Inferior parietal cortex (tissue), 1 donor: ENCODE results near the gene NOX3.
"Not testable (repeated sequence)": the region's sequence is repeated elsewhere in the genome, so short reads cannot be mapped to it uniquely, and the experiment has no call there.

Experiments
- DNase-seq: peaks from one replicate; pipeline ENCODE4 v3.0.0-alpha.2; 2016; ENCODE audit errors: extremely low spot score

Gene NOX3

GRCh38 chr6:155374681-155375080 lies 81.0 kb downstream of the NOX3 start:
- DNase-seq: no peak

DNA sequence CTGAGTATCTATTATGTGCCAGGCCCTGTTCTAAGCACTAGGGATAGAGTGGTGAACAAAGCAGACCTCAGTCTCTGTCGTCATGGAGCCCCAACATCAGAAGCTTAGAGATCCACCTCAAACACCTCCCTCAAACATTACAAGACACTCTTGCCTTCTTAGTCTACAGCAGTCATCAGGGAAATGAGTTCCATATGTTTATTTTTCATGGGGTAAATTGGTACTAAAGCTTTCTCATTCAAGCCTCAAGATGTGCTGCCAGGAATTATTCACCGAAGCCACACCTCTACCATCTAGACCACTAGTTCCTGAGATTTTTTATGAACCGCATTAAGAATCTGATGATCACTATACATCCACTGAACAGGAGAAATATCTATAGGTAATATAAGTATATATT lies 82.4 kb downstream of the NOX3 start:
- DNase-seq: no peak

GRCh38 chr6:155372256-155372655 lies 83.4 kb downstream of the NOX3 start:
- no peak for DNase-seq

- DNase-seq: no peak
These were observed 84.4 kb downstream of the NOX3 start for GRCh38 chr6:155371230-155371629.

- DNase-seq: no peak
These were observed 89.3 kb downstream of the NOX3 start for GRCh38 chr6:155366325-155366724.

DNA sequence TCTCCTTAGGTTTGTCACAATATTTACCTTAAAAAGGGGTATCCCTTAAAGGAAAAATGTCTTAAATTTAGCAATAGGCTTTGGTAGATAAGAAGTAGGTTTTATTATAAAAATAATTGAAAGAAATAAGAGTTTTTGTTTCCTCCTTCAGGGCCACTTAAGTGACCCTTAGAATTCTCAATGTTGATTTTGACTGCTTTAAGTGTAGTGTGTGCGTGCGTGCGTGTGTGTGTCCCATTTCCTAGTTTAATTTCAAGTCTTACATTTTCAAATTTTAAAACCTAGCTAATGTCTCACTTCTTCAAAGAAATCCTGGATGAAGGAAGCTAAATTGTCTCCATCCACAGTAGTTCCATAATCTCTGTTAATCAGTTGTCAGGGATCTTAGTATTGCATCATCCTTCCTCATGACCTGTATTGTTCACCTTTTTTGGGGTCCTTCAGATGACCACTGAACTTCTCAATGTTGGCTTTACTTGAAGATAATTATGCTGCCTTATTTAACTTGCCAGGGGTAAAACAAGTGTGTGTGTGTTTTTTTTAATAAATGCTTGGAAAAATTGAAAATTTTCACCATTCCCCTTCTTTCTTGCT lies 90.7 kb downstream of the NOX3 start:
- no peak for DNase-seq

DNA sequence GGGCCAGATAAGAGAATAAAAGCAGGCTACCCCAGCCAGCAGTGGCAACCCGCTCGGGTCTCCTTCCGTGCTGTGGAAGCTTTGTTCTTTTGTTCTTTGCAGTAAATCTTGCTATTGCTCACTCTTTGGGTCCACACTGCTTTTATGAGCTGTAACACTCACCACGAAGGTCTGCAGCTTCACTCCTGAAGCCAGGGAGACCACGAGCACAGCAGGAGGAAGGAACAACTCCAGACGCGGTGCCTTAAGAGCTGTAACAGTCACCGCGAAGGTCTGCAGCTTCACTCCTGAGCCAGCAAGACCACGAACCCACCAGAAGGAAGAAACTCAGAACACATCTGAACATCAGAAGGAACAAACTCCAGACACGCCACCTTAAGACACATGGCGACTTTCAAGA lies 91.6 kb downstream of the NOX3 start:
- DNase-seq: not testable (repeated sequence)

GRCh38 chr6:155362968-155363632 lies 92.5 kb downstream of the NOX3 start:
- not testable (repeated sequence) for DNase-seq

- no peak for DNase-seq
These were observed 101.5 kb downstream of the NOX3 start for GRCh38 chr6:155354167-155354566.

- DNase-seq: no peak
These were observed 102.8 kb downstream of the NOX3 start for GRCh38 chr6:155352811-155353210.

- no peak for DNase-seq
These were observed 103.6 kb downstream of the NOX3 start for GRCh38 chr6:155352130-155352420.

DNA sequence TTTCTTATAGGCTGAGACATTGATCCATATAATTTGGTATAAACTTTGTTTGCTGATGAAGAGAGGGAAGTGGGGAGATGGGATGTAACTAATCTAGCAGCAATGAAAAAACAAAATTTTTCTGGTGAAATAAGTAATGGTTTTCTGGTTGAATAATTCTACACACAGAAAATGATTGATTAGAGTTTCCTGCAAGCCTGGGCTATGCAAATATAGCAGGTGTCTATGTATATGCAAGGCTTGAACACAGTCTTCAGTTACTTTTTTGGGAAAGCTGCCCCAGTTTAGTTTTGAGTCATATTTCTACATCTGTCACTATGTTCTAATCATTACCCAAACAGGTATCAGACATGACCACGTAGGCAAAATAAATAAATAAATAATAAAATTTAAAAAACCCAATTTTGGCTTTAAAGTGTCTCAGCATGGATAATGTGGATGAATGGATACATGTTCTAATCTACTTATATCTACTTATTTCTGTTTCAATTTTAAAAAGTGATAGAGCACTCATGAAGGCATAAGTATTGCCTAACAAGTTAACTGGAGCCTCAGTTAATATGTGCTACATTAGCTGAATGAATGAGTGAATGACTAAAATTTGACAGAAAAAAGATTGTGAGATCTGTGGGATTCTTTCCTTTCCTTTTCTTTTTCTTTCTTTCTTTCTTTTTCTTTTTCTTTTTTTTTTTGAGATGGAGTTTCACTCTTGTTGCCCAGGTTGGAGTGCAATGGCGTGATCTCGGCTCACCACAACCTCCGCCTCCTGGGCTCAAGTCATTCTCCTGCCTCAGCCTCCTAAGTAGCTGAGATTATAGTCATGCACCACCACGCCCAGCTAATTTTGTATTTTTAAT lies 104.1 kb downstream of the NOX3 start:
- no peak for DNase-seq

DNA sequence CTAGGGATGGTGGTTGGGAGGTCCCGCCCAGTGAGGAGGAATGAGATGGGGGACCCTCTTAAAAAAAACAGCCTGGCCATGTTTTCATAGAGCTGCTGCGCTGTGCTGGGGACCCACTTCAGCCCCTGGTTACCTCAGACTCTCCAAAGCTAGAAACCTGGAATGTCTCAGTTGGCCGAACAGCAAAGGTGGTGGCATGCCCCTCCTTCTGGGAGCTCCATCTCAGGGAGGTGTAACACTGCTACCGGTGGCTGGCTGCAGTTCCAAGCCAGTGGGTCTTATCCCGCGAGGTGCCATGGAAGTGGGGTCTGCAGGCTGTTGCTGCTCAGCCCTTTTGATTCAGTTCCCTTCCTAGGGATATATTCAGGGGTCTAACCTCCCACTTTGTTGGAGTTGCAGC lies 105.7 kb downstream of the NOX3 start:
- DNase-seq: no peak

GRCh38 chr6:155349129-155349528 lies 106.5 kb downstream of the NOX3 start:
- DNase-seq: no peak

GRCh38 chr6:155347800-155348199 lies 107.8 kb downstream of the NOX3 start:
- DNase-seq: no peak

DNA sequence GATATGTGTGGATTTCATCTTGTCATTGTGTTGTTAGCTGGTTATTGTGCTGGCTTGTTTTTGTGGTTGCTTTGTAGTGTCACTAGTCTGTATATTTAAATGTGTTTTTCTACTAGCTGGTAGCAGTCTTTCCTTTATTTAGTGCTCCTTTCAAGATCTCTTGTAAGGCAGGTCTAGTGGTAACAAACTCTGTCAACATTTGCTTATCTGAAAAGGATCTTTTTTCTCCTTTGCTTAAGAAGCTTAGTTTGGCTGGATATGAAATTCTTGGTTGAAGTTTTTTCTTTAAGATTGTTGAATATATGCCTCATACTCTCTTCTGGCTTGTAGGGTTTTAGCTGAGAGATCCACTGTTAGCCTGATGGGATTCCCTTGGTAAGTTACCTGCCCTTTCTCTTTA lies 108.7 kb downstream of the NOX3 start:
- no peak for DNase-seq
